Progenitor cell of endocrine pancreas (in vitro differentiated cells): ENCODE measurements around the gene PRSS57. TPM values are rescaled to one million over a fixed set of nuclear protein-coding genes. Genes with fewer than 3 reads are reported as not detected.

Experiments
- DNase-seq: peaks from one replicate; pipeline ENCODE4 v3.0.0; 2021; ENCODE audit warnings: low spot score; ENCODE audit not compliant: unreplicated experiment
- H3K27ac Mint-ChIP-seq: 2 replicates; pipeline ENCODE4 v1.8.0; 2021; ENCODE audit warnings: mild to moderate bottlenecking, moderate library complexity, mixed read lengths
- H3K27me3 Mint-ChIP-seq: 2 replicates; pipeline ENCODE4 v1.8.0; 2021; ENCODE audit warnings: mixed read lengths
- H3K36me3 Mint-ChIP-seq: 2 replicates; pipeline ENCODE4 v1.8.0; 2022; ENCODE audit warnings: mixed read lengths; ENCODE audit not compliant: insufficient read depth
- H3K4me1 Mint-ChIP-seq: 2 replicates; pipeline ENCODE4 v1.8.0; 2021; ENCODE audit warnings: low read depth, mixed read lengths
- H3K4me3 Mint-ChIP-seq: 2 replicates; pipeline ENCODE4 v1.8.0; 2021; ENCODE audit warnings: low read depth, mild to moderate bottlenecking, moderate library complexity, mixed read lengths
- H3K9me3 Mint-ChIP-seq: 2 replicates; pipeline ENCODE4 v1.8.0; 2021; ENCODE audit warnings: low read depth, mixed read lengths
- total RNA-seq: library from RNA; stranded (reverse); gene quantifications from 2 replicates; pipeline ENCODE4 v1.2.1, GENCODE V29; 2021
- TF ChIP-seq, protein P1 (sequence below): fragments of 200-600 bp; sonication (generic); IDR thresholded peaks from one replicate; pipeline ENCODE4 v1.5.0; 2021; ENCODE audit warnings: antibody characterized with exemption, mild to moderate bottlenecking; ENCODE audit not compliant: unreplicated experiment

Gene PRSS57
- total RNA-seq, 1 donor from 2014 or later: not detected

DNA sequence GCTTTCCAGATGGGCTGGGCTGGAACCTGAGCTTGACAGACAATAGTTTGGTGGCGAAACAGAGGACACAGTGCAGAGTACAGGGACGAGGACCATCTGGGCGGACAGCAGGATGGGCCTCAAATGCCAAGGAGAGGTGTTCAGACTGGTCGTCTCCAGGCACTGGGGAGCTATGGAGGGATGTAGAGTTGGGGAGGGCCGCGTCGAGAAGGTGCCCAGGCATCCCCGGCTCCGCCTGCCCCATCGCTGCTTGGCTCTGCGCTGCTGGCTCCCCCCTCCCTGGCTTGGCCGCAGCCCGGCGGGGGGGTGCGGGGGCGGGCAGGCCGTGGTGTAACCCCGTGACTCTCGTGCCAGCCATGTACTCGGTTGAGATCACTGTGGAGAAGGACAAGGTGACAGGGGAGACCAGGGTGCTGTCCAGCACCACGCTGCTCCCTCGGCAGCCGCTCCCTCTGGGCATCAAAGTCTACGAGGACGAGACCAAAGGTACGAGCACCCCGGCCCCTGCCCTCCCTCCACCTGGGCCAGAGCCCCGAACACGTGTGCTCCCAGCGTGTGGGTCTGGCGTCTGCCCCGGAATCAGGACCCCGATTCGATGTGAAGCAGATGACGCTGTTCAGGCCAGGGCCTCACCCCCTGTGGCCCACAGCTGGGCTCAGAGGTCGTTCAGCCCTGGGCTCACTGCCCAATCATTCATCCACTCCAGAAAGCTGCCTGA, 44.9 kb upstream of the PRSS57 start:
- Mint-ChIP-seq H3K27me3 (no peaks in the 10 kb centered on the region), H3K4me1 (no peaks in the 10 kb centered on the region), H3K27ac (peak overlapping the region; percentile 62), H3K36me3 (peaks cover 5% of the 10 kb centered on the region), H3K4me3 (no peak overlapping the region), H3K9me3 (no peaks in the 10 kb centered on the region)
- no peak for DNase-seq
- TF ChIP-seq, protein P1, sequence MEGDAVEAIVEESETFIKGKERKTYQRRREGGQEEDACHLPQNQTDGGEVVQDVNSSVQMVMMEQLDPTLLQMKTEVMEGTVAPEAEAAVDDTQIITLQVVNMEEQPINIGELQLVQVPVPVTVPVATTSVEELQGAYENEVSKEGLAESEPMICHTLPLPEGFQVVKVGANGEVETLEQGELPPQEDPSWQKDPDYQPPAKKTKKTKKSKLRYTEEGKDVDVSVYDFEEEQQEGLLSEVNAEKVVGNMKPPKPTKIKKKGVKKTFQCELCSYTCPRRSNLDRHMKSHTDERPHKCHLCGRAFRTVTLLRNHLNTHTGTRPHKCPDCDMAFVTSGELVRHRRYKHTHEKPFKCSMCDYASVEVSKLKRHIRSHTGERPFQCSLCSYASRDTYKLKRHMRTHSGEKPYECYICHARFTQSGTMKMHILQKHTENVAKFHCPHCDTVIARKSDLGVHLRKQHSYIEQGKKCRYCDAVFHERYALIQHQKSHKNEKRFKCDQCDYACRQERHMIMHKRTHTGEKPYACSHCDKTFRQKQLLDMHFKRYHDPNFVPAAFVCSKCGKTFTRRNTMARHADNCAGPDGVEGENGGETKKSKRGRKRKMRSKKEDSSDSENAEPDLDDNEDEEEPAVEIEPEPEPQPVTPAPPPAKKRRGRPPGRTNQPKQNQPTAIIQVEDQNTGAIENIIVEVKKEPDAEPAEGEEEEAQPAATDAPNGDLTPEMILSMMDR: no peak

DNA sequence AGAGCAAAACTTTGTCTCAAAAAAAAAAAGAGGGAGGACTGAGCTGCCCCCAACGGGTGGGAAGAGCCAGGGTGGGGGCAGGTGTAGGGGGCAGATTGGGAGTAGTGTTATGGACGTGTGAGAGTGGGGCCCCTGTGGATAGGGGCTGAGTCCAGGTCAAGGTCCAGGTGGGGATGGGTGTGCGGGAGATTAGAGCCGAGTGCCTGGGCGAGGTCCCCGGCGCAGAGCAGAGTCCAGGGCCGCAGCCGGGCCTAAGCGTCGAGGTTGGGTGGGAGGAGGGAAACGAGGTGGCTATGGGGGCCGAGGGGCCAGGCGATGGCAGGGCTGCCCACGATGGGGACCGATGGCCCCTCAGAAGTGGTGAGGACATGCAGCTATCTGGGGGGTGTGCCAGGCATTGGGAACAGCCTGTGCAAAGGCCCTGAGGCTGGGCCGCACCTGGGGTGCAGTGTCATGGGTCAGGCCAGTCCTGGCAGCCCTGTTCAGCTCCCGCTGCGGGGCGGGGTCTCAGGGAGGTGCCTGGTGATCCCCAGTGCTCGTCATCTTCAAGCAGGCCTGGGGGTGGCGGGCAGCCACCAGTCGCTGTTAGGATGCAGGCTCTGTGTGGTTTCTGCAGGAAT, 43.4 kb upstream of the PRSS57 start:
- H3K4me1 Mint-ChIP-seq: no peaks in the 10 kb centered on the region
- no peak for DNase-seq
- no peak overlapping the region for H3K27ac Mint-ChIP-seq
- no peaks in the 10 kb centered on the region for H3K27me3 Mint-ChIP-seq
- H3K9me3 Mint-ChIP-seq: no peaks in the 10 kb centered on the region
- H3K36me3 Mint-ChIP-seq: peaks cover 6% of the 10 kb centered on the region
- TF ChIP-seq, protein P1: no peak
- H3K4me3 Mint-ChIP-seq: no peak overlapping the region

DNA sequence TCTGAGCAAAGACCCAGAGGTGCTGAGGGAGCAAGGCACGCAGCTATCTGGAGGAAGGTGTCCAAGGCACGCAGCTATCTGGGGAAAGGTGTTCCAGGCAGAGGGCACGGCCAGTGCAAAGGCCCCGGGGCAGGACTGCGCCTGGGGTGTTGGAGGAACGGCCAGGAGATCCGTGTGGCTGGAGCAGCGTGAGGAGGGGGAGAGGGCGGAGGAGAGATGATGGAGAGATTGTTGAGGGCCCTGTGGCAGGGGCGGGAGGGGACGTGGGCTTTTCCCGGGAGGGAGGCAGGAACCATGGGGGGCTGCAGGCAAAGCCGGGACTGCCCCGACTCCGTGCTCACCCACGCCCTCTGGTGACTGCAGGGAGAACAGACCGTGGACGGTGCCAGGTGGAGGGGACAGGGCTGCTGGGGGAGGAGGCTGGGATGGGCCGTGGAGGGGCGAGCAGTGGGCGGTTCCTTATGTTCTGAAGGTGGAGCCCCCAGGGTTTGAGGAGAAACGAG, 42.4 kb upstream of the PRSS57 start:
- Mint-ChIP-seq H3K27ac (no peak overlapping the region), H3K9me3 (no peaks in the 10 kb centered on the region)
- DNase-seq: peak; percentile 49

DNA sequence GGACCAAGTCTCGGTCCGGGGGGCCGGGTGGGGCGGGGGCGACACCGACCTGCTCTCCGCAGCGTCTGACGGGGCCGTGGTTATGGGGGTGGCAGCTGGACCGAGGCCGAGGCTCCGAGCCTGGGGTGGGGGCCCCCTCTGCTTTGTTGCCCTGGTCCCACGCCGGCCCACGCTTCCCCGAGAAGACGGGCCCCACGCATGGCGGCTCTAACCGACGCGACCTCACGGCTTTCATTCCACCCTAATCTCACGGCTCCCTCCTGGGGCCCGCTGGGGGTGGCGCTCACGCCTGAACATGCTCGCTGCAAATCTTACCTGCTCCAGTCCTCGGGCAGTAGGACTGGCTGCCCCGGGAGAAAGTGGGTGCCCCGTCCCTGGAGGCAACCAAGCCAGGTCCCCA, 40.9 kb upstream of the PRSS57 start:
- TF ChIP-seq, protein P1: no peak
- Mint-ChIP-seq H3K4me1 (no peaks in the 10 kb centered on the region), H3K27me3 (no peaks in the 10 kb centered on the region), H3K4me3 (no peak overlapping the region), H3K9me3 (no peaks in the 10 kb centered on the region), H3K27ac (no peak overlapping the region), H3K36me3 (peaks cover 8% of the 10 kb centered on the region)
- DNase-seq: no peak

More for the DNA sequence above, 42.4 kb upstream of the PRSS57 start:
- Mint-ChIP-seq H3K27me3 (no peaks in the 10 kb centered on the region), H3K36me3 (peaks cover 8% of the 10 kb centered on the region), H3K4me3 (no peak overlapping the region), H3K4me1 (no peaks in the 10 kb centered on the region)
- TF ChIP-seq, protein P1: peak; percentile 54

DNA sequence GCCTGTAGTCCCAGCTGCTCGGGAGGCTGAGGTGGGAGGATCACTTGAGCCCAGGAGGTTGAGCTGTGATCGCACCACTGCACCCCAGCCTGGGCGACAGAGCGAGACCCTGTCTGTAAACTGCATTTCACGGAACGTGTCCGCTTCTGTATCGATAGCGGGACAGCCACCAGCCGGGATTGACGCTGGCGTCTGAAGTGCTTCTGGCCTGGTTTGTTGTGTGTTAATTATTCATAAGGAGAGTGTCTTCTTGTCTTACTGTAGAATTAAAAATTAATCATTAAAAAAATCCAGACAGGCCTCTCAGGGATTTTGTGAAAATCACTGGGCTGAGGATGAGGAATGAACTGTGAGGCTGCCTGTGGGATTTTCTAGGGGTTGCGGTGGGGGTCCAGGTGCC, 39.5 kb upstream of the PRSS57 start:
- Mint-ChIP-seq H3K27ac (no peak overlapping the region), H3K4me3 (no peak overlapping the region), H3K9me3 (no peaks in the 10 kb centered on the region), H3K27me3 (no peaks in the 10 kb centered on the region), H3K4me1 (no peaks in the 10 kb centered on the region), H3K36me3 (peaks cover 10% of the 10 kb centered on the region)
- no peak for DNase-seq
- TF ChIP-seq, protein P1: no peak
